GM18526 (cell line): ENCODE results near the gene C2CD4C.

Experiments used
- POLR2A ChIP-seq: IDR thresholded peaks from 3 replicates; pipeline ENCODE4 v1.6.1; 2011; ENCODE audit not compliant: insufficient read length; ENCODE audit errors: extremely low read depth

C2CD4C gene

DNA sequence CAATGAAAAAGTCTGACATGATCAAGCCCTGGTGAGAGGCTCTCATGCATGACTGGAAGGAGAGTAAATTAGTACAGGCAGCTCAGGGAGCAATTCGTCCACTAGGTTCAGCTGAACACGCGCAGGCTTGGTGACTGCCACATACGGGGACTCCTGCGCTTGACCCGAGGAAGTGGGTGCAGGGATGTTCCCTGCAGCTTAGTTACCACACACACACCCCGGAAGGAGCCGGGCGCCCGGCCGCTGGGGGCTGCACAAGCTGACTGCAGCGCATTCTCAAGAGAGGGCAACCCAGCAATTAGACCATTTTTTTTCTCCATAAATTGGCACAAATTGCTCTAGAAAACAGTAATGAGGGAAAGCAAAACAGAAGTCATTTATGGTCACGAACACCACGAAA lies 41.4 kb downstream of the C2CD4C start:
- no peak for TF ChIP-seq POLR2A

- no peak for TF ChIP-seq POLR2A
Measured at GRCh38 chr19:366951-367350, 42.0 kb downstream of the C2CD4C start.

DNA sequence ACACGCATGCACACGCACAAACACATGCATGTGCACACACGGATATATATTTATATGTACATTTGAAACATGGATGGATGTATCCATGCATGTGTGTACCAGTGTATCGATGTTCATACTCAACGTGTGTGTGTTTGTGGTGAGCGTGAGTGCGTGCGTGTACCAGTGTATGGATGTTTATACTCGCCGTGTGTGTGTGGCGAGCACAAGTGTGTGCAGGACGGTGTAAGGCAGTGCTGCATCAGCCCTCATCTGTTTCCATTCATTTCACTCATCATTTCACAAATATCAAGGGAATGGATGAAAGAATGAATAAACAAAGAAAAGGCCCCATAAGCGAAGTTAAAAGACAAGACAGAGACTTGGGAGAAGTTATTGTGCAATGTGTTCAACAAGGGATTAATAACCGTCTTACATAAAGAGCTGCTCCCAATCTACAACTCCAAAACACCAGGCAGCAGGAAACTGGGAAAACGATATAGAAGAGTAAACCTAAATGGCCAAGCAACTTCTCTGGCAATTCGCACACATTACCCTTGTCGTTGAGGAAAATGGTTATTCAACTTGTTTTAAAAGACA lies 42.7 kb downstream of the C2CD4C start:
- no peak for TF ChIP-seq POLR2A

DNA sequence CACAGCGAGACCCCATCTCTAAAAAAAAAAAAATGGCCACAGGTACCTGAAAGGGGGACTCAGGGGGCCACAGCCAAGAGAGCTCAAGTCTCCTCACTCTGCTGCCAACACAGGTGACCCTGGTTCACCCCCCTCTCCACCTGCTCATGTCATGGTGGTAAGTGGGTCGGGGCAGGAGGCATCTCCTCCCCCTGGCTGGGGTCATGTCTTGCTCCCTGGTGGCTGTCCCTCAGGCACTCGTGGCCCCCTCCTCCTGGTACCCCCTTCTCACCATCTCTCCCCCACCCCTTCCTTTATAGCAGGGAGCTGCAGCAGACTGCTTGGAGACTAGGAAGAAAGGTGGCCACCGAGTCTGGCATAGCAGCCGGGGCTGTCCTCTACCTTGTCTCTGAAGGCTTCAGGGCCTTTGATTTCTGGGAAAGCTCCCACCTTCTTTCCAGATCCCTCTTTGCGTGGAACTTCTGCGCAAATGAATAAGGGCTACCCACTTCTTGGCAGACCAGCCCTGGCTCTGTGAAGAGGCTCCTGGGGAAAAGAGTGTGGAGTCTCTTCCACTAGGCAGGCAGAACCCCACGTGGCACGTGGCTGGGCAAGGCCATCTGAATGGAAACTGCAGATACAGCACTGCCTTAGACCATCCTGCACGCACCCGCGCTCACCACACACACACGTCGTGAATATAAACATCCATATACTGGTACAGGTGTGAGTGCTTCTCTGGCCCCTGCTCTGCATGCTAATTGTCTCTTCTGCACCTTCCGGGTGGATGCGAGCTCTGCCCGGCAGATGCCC lies 44.3 kb downstream of the C2CD4C start:
- TF ChIP-seq POLR2A, result no peak

DNA sequence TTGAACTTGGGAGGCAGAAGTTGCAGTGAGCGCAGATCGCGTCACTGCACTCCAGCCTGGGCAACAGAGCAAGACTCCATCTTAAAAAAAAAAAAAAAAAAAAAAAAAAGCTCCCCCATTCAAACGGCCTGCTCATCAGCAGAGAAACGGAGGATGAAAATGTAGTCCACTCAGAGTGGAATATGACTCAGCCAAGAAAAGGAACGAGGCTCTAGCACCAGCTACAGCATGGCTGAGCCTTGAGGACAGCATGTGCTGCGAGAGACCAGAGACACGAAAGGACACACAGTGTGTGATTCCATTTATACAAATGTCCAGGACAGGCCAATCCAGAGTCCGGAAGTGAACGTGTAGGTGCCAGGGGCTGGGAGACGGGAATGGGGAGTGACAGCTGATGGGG lies 46.3 kb downstream of the C2CD4C start:
- TF ChIP-seq POLR2A, result no peak

- no peak for TF ChIP-seq POLR2A
Measured at GRCh38 chr19:362154-362553, 46.8 kb downstream of the C2CD4C start.

DNA sequence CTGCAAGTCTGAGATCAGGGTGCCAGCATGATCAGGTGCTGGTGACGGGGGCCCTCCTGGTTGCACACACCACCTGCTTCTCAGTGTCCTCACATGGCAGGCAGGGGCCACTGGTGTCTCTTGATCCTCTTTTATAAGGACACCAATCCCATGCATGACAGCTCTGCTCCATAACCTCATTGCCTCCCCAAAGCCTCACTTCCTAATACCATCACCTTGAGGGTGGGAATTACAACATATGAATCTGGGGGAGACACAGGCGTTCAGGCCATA lies 49.4 kb downstream of the C2CD4C start:
- TF ChIP-seq POLR2A, result no peak
